Adipose tissue (tissue), 3 donors: ENCODE results near the gene RNF5. TPM values are rescaled to one million over a fixed set of nuclear protein-coding genes. Genes with fewer than 3 reads are reported as not detected.
A peak's percentile ranks its signal among the peaks of the same experiment; 100 is the strongest.
"Not testable (repeated sequence)": the region's sequence is repeated elsewhere in the genome, so short reads cannot be mapped to it uniquely, and the experiment has no call there.

Source experiments
- H3K27ac ChIP-seq: one replicate; pipeline ENCODE4 v1.5.1; 2013; ENCODE audit warnings: low read depth, low read length
- WGBS, 3 donors: extraction: QIAGEN DNeasy Blood & Tissue Kit; methylation state at CpG; one replicate each; pipeline ENCODE4 v1.1.7; 2013; 5-methylcytosine and 5-hydroxymethylcytosine counted together
- polyA plus RNA-seq, 3 donors: library from polyadenylated mRNA; stranded (reverse); fragments of 200-250 nt; gene quantifications; one replicate each; pipeline ENCODE4 v1.2.3, GENCODE V29; 2013
- donor health status: healthy with polysubstance abuse.
- donor health status: Bipolar disorder and iron deficiency.
- donor health status: healthy.

The RNF5 gene
- polyA plus RNA-seq, 3 donors: 37.7 to 82.3 (median 49.6) TPM

GRCh38 chr6:32171234-32171633 lies 7.0 kb upstream of the RNF5 start:
- 91 to 96% (median 95%) methylated on average over 6 of the region's 6 CpGs for WGBS, 3 donors

GRCh38 chr6:32173051-32173727 lies 5.0 kb upstream of the RNF5 start:
- 68 to 71% (median 70%) methylated on average over 4 of the region's 4 CpGs for WGBS, 3 donors
- H3K27ac ChIP-seq: no peak overlapping the region

More at GRCh38 chr6:32171234-32171633, 7.0 kb upstream of the RNF5 start:
- no peak overlapping the region for H3K27ac ChIP-seq

- no peak overlapping the region for H3K27ac ChIP-seq
- WGBS, 3 donors: 84 to 89% (median 88%) methylated on average over 1 of the region's 1 CpG
Observed at GRCh38 chr6:32174416-32174815, 3.8 kb upstream of the RNF5 start.

- H3K27ac ChIP-seq: no peak overlapping the region
- 12 to 13% (median 13%) methylated on average over 2 of the region's 2 CpGs for WGBS, 3 donors
Observed at GRCh38 chr6:32175322-32175710, 2.9 kb upstream of the RNF5 start.

GRCh38 chr6:32175711-32176475 lies 2.3 kb upstream of the RNF5 start, which contains the start of gene AGPAT1:
Gene AGPAT1 (minus strand): TSS chr6:32176084. CDS start chr6:32171496, 4,588 bp downstream.
- peak within 1 kb of the TSS; percentile 51 for H3K27ac ChIP-seq
- 1% methylated on average over 23 to 27 of the region's 27 CpGs for WGBS, 3 donors

- peak overlapping the region; percentile 51 for H3K27ac ChIP-seq
- 16 to 28% (median 26%) methylated on average over 5 of the region's 5 CpGs for WGBS, 3 donors
Observed at GRCh38 chr6:32176476-32177182, 1.6 kb upstream of the RNF5 start.

GRCh38 chr6:32177183-32177787 lies 920 bp upstream of the RNF5 start:
- WGBS, 3 donors: 0 to 1% (median 0%) methylated on average over 19 to 20 of the region's 20 CpGs
- H3K27ac ChIP-seq: peak overlapping the region; percentile 51

- 3 to 4% (median 4%) methylated on average over 24 of the region's 24 CpGs for WGBS, 3 donors
Observed at GRCh38 chr6:32178547-32179440, 589 bp downstream of the RNF5 start.

GRCh38 chr6:32179766-32180405 lies 1.7 kb downstream of the RNF5 start:
- 56 to 69% (median 69%) methylated on average over 10 of the region's 10 CpGs for WGBS, 3 donors
- H3K27ac ChIP-seq: no peak overlapping the region

More at GRCh38 chr6:32178547-32179440, 589 bp downstream of the RNF5 start:
- no peak overlapping the region for H3K27ac ChIP-seq

- no peak overlapping the region for H3K27ac ChIP-seq
- WGBS, 3 donors: 86 to 92% (median 89%) methylated on average over 14 to 15 of the region's 15 CpGs
Observed at GRCh38 chr6:32181148-32181702, 3.0 kb downstream of the RNF5 start.

- WGBS, 3 donors: 67 to 92% (median 78%) methylated on average over 10 of the region's 10 CpGs
- no peak overlapping the region for H3K27ac ChIP-seq
Observed at GRCh38 chr6:32181915-32182529, 3.8 kb downstream of the RNF5 start.

- no peak overlapping the region for H3K27ac ChIP-seq
- WGBS, 3 donors: 79 to 88% (median 83%) methylated on average over 10 of the region's 10 CpGs
Observed at GRCh38 chr6:32182555-32182981, 4.4 kb downstream of the RNF5 start.

- H3K27ac ChIP-seq: no peak overlapping the region
- WGBS, 3 donors: 78 to 85% (median 82%) methylated on average over 3 of the region's 3 CpGs
Observed at GRCh38 chr6:32183030-32183429, 4.8 kb downstream of the RNF5 start.

- WGBS, 3 donors: 66 to 90% (median 80%) methylated on average over 15 of the region's 15 CpGs
- H3K27ac ChIP-seq: no peak overlapping the region
Observed at GRCh38 chr6:32183483-32184083, 5.4 kb downstream of the RNF5 start.

GRCh38 chr6:32184084-32184640 lies 6.0 kb downstream of the RNF5 start, which contains the start of gene AGER:
Gene AGER (minus strand): TSS chr6:32184253. CDS start chr6:32184222, 31 bp downstream.
- H3K27ac ChIP-seq: no peak within 1 kb of the TSS
- WGBS, 3 donors: 74 to 81% (median 81%) methylated on average over 6 of the region's 6 CpGs

GRCh38 chr6:32185681-32186131 lies 7.5 kb downstream of the RNF5 start:
- 35 to 38% (median 37%) methylated on average over 11 of the region's 11 CpGs for WGBS, 3 donors
- not testable (repeated sequence) for H3K27ac ChIP-seq
